ENCODE data around the gene OPCML.

OPCML gene

DNA sequence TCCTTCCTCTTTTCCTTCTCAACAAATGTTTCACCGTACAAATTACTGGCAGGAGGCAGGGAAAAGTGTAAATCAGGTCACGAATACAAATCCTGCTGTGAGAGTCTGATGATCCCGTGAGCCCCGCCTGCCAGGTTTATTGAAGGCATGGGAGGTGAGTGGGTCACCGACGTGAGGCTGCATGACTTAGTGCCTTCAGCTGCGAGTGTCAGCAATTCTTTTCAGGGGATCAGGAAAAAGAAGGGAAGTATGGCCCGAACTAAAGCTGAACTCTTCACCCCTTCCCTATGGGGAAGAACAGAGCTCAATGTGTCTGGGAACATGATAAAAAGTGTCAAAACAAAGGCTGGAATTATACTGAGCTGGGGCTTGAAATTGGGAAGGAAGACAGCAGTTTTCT, 166.2 kb downstream of the OPCML start:
- Histone ChIP-seq H3K9me2 (replicated peaks; ENCODE audit: insufficient read depth, low read length) (no peaks in the 10 kb centered on the region), H3K4me1 (ENCODE audit: low read length) (no peaks in the 10 kb centered on the region), H3K4me2 (ENCODE audit: low read depth, low read length) (no peak overlapping the region), H3K79me2 (ENCODE audit: low read length) (no peaks in the 10 kb centered on the region), H3K4me3 (ENCODE audit: low read length) (no peak overlapping the region), H3K9me3 (replicated peaks; ENCODE audit: insufficient read depth, low read length) (no peaks in the 10 kb centered on the region), H2AFZ (ENCODE audit: low read length) (no peak overlapping the region), H3F3A (ENCODE audit: insufficient read depth, low read length) (no peaks in the 10 kb centered on the region), H3K9ac (ENCODE audit: low read length) (no peak overlapping the region), H3K27me3 (replicated peaks; ENCODE audit: insufficient read depth, low read length) (no peaks in the 10 kb centered on the region), H3K27ac (ENCODE audit: low read length) (no peak overlapping the region), H4K20me1 (ENCODE audit: insufficient read depth, low read length) (no peaks in the 10 kb centered on the region), H3K36me3 (replicated peaks; ENCODE audit: insufficient read depth, low read length) (no peaks in the 10 kb centered on the region)
- DNase-seq = no peak
- no peak for TF ChIP-seq EZH2 (optimal IDR thresholded peaks at IDR 0.05; ENCODE audit: low read depth, low read length)
- TF ChIP-seq EZH2phosphoT487 (IDR thresholded peaks at IDR 0.05; ENCODE audit: low read length) = no peak
- TF ChIP-seq, protein P1, sequence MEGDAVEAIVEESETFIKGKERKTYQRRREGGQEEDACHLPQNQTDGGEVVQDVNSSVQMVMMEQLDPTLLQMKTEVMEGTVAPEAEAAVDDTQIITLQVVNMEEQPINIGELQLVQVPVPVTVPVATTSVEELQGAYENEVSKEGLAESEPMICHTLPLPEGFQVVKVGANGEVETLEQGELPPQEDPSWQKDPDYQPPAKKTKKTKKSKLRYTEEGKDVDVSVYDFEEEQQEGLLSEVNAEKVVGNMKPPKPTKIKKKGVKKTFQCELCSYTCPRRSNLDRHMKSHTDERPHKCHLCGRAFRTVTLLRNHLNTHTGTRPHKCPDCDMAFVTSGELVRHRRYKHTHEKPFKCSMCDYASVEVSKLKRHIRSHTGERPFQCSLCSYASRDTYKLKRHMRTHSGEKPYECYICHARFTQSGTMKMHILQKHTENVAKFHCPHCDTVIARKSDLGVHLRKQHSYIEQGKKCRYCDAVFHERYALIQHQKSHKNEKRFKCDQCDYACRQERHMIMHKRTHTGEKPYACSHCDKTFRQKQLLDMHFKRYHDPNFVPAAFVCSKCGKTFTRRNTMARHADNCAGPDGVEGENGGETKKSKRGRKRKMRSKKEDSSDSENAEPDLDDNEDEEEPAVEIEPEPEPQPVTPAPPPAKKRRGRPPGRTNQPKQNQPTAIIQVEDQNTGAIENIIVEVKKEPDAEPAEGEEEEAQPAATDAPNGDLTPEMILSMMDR (IDR thresholded peaks at IDR 0.05; ENCODE audit: low read length) = no peak

GRCh38 chr11:133362916-133363315, 169.4 kb downstream of the OPCML start:
- no peaks in the 10 kb centered on the region for H3F3A ChIP-seq (ENCODE audit: insufficient read depth, low read length)
- H3K9me3 ChIP-seq (replicated peaks; ENCODE audit: insufficient read depth, low read length) = no peaks in the 10 kb centered on the region
- DNase-seq = no peak
- H3K27me3 ChIP-seq (replicated peaks; ENCODE audit: insufficient read depth, low read length) = no peaks in the 10 kb centered on the region
- no peaks in the 10 kb centered on the region for H3K79me2 ChIP-seq (ENCODE audit: low read length)
- no peaks in the 10 kb centered on the region for H3K9me2 ChIP-seq (replicated peaks; ENCODE audit: insufficient read depth, low read length)
- H3K4me3 ChIP-seq (ENCODE audit: low read length) = no peak overlapping the region
- no peak overlapping the region for H2AFZ ChIP-seq (ENCODE audit: low read length)
- no peaks in the 10 kb centered on the region for H3K36me3 ChIP-seq (replicated peaks; ENCODE audit: insufficient read depth, low read length)
- no peaks in the 10 kb centered on the region for H3K4me1 ChIP-seq (ENCODE audit: low read length)
- no peak overlapping the region for H3K4me2 ChIP-seq (ENCODE audit: low read depth, low read length)
- H3K9ac ChIP-seq (ENCODE audit: low read length) = no peak overlapping the region
- TF ChIP-seq, protein P1 (IDR thresholded peaks at IDR 0.05; ENCODE audit: low read length) = no peak
- TF ChIP-seq EZH2 (optimal IDR thresholded peaks at IDR 0.05; ENCODE audit: low read depth, low read length) = no peak
- no peak for TF ChIP-seq EZH2phosphoT487 (IDR thresholded peaks at IDR 0.05; ENCODE audit: low read length)
- no peaks in the 10 kb centered on the region for H4K20me1 ChIP-seq (ENCODE audit: insufficient read depth, low read length)
- no peak overlapping the region for H3K27ac ChIP-seq (ENCODE audit: low read length)

DNA sequence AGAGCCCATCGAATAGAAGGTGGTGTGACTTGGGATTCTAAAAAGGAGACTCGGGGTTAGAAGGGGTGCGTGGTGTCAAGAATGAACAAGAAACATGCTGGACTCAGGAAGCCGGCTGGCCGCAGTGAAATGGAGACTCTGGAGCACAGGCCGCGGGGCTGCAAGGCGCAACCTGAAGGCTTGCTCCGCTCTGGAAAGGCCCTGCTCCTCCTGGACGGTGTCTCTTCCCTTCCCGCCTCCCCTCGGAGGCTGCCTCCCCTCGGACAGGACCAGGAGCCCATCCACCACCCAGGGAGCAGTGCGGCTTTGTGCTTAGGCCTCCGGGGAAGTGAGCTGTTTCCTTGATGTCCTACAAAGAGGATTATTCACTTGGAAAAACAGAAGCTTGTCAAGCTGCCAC, 170.1 kb downstream of the OPCML start:
- H3K4me3 ChIP-seq (ENCODE audit: low read length) = no peak overlapping the region
- TF ChIP-seq, protein P1 (IDR thresholded peaks at IDR 0.05; ENCODE audit: low read length) = no peak
- TF ChIP-seq EZH2phosphoT487 (IDR thresholded peaks at IDR 0.05; ENCODE audit: low read length) (no peak), EZH2 (optimal IDR thresholded peaks at IDR 0.05; ENCODE audit: low read depth, low read length) (no peak)
- no peaks in the 10 kb centered on the region for H3K9me2 ChIP-seq (replicated peaks; ENCODE audit: insufficient read depth, low read length)
- no peaks in the 10 kb centered on the region for H3K4me1 ChIP-seq (ENCODE audit: low read length)
- no peaks in the 10 kb centered on the region for H3K79me2 ChIP-seq (ENCODE audit: low read length)
- H3K9ac ChIP-seq (ENCODE audit: low read length) = no peak overlapping the region
- H3K9me3 ChIP-seq (replicated peaks; ENCODE audit: insufficient read depth, low read length) = no peaks in the 10 kb centered on the region
- no peak for DNase-seq
- no peaks in the 10 kb centered on the region for H3K36me3 ChIP-seq (replicated peaks; ENCODE audit: insufficient read depth, low read length)
- no peaks in the 10 kb centered on the region for H3K27me3 ChIP-seq (replicated peaks; ENCODE audit: insufficient read depth, low read length)
- H3K27ac ChIP-seq (ENCODE audit: low read length) = no peak overlapping the region
- H4K20me1 ChIP-seq (ENCODE audit: insufficient read depth, low read length) = no peaks in the 10 kb centered on the region
- no peak overlapping the region for H2AFZ ChIP-seq (ENCODE audit: low read length)
- no peak overlapping the region for H3K4me2 ChIP-seq (ENCODE audit: low read depth, low read length)
- no peaks in the 10 kb centered on the region for H3F3A ChIP-seq (ENCODE audit: insufficient read depth, low read length)
